NCI-H187 (cell line): ENCODE measurements around the gene HIRA.
"Not testable (repeated sequence)": the region's sequence is repeated elsewhere in the genome, so short reads cannot be mapped to it uniquely, and the experiment has no call there.

Source experiments
- DNase-seq, 2 experiments: peaks; one replicate each; lab custom pipeline; 2025; lab: John Stamatoyannopoulos, UW

Gene HIRA

DNA sequence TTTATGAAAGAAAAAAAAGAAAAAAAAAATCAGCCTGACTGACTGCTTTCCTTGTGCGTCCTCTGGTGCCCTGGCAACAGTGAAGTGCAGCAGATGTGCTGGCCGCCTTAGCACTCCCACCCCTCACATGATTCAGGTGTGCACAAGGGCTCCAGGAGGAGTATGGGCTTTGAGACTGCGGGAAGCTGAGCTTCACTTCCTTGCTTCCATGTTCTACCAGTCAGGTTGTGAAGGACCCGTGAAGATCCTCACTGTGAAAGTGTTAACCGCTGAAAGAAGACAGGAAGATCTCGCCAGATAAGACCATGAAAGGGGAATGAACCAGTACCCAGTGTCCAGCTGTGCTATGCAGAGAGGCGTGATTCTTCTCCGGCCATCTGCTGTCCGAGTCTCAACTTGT is 48.2 kb downstream of the HIRA start:
- DNase-seq = no peak

- DNase-seq = no peak
Observed at GRCh38 chr22:19382240-19382639, 49.3 kb downstream of the HIRA start.

GRCh38 chr22:19378344-19378674 is 53.2 kb downstream of the HIRA start:
- DNase-seq = no peak

GRCh38 chr22:19377565-19378343 is 53.8 kb downstream of the HIRA start:
- no peak for DNase-seq

GRCh38 chr22:19376971-19377370 is 54.6 kb downstream of the HIRA start:
- DNase-seq = no peak

GRCh38 chr22:19376247-19376646 is 55.3 kb downstream of the HIRA start:
- no peak for DNase-seq

DNA sequence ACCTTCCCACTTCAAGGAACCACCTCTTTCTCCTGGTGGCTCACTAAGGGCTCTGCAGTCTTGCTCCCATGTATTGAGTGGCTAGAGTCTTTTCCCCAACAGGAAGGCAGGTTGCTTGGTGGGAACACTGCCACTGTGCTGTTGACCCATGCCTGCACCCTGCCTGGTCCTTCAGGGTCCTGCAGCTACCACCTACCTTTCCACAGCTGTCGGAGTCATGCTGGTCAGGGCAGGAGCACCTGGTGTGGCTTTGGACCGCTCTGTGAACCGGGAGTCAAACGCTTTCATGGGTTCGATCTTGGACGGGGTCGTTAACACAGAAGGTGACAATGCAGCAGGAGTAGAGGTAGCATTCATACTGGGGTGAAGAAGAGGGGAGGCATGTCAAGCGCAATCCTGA is 56.1 kb downstream of the HIRA start:
- DNase-seq = no peak

GRCh38 chr22:19374410-19374809 is 57.1 kb downstream of the HIRA start:
- no peak for DNase-seq

DNA sequence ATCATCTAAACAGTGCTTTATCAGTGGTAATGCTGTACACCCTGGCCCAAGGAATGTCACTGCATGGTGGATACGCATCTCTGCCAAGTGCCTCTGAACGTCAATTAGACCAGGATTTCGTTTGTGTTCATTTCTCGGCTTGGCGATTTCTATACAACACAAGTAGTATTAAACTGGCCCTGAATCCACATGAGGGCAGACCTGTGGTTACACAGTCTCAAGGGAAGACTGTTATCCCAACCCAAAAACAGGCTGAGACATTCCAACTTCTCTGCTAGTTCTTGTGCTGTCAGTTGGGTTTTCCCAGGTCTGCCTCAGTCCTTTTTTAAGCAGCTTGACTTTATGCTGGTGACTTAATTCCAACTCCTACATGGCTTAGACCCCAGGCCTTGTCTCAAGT is 58.1 kb downstream of the HIRA start:
- DNase-seq = no peak

DNA sequence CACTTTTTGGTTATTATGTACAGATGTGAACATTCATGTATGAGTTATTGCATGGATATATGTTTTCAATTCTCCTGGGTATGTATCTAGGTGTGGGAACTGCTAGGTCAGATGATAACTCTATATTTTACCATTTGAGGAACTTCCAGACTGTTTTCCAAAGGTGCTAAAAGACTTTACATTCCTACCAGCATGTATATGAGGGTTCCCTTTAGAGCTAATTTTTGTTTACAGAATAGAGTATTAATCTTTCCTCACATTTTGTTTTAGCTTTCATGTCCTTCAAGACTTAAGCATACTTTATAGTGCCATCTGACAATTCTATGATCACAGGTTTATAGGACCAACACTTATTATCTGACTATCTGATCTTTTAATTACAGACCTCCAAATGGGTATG is 59.6 kb downstream of the HIRA start:
- no peak for DNase-seq

DNA sequence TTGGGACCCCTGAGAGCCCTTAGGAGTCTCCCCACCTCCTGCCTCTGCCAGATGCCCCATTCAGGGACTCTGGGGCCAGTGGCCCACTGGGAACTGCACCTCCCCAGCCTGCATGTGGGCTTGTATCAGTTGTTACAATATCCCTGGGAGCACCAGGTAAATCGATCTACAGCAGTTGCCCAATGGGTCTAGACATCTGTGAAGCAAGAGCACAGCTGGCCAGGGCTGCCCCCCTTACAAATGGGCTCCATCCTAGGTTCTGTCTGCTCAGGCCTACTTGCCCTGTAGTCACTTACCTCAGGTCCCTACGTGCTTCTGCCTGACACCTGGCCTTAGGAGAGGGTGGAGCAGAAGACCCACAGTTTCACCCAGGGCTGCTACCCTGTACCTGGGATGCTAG is 62.7 kb downstream of the HIRA start:
- DNase-seq = no peak

GRCh38 chr22:19367763-19368367 is 63.7 kb downstream of the HIRA start:
- DNase-seq = no peak

DNA sequence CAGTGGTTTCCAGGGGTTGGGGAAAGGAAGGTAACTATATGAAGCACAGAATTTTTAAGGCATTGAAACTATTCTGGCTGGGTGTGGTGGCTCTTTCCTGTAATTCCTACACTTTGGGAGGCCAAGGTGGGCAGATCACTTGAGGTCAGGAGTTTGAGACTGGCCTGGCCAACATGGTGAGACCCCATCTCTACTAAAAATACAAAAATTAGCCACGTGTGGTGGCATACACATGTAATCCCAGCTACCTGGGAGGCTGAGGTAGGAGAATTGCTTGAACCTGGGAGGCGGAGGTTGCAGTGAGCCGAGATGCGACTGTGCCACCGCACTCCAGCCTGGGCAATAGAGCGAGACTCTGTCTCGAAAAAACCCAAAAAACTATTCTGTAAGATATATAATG is 68.0 kb downstream of the HIRA start:
- not testable (repeated sequence) for DNase-seq

DNA sequence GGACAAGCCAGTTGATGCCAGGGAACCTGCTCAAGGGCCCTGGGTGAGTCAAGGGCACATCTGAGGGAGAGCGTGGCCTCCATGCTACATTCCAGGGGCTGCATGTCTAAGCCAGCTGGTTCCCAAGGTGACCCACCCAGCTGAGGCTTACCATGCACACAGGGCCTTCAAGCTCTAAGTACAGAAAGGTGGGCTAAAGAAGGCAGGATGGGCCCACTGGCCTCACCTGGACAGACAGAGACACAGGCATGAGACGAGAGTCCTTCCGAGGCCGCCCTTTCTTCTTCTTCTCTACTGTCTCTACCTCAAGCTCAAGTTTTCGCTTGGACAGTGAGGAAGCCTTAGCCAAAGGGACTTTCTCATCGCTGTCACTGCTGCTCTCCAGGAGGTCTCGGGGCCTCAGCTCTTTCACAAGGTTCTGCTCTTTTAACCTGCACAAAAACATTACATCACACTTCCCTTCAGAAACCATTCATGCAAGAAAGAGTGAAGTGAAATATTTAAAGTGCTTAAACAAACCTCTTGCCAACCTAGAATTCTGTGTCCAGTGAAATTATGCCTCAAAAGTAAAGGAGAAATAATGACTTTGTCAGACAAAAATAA is 69.9 kb downstream of the HIRA start:
- DNase-seq = no peak

DNA sequence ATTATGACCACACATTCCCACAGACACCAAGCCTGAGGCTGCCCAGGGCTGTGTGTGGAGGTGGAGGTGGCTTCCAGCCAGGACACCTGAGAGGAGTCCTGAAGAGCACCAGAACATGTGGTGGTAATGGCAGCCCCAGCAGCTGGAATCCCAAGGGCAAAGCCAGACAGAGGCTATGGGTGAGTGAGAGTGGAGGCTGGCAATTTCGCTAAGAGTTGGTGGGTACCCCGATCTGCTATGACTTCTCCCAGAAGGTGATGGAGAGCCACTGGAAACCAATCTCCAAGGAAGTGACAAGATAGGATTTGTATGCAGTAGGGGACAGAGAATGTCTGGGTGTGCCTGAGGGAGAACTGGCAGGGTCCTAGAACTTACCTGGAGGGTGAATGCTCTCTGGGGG is 70.7 kb downstream of the HIRA start:
- no peak for DNase-seq

DNA sequence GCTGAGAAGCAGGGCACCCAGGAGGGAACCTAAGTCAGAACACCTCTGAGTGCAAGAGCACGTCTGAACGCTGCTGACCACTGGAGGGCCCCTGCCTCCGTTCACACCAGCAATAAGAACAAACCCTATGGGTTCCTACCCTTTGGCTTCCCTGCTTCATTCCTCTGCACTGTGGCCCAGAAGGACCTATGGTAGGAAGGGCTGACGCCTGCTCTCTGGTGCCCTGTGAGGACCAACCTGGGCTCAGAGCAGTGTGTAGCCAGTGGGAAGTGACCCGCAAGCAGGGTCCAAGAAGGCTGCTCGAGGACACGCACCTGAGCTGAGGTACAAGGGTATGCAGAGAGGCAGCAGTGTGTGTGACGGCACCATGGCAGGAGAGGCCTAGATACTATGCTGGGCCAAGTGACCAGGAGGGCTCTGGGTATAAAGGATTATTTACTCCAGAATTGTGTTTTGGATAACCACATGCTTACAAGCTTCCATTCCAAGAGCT is 71.2 kb downstream of the HIRA start:
- DNase-seq = no peak

GRCh38 chr22:19359554-19360299 is 71.8 kb downstream of the HIRA start:
- DNase-seq = no peak

- DNase-seq = no peak
Observed at GRCh38 chr22:19358703-19359553, 72.6 kb downstream of the HIRA start.

GRCh38 chr22:19358195-19358594 is 73.3 kb downstream of the HIRA start:
- no peak for DNase-seq

- DNase-seq = no peak
Observed at GRCh38 chr22:19357270-19358105, 74.0 kb downstream of the HIRA start.
